KG1 (cell line): Measurements from ENCODE around the gene EPS8L1.

Experiments used
- DNase-seq: peaks from one replicate; lab custom pipeline; 2025; lab: John Stamatoyannopoulos, UW

Gene EPS8L1

GRCh38 chr19:55115446-55116065 is 39.9 kb downstream of the EPS8L1 start:
- no peak for DNase-seq

- no peak for DNase-seq
Measured at GRCh38 chr19:55116232-55116858, 40.7 kb downstream of the EPS8L1 start.

GRCh38 chr19:55116859-55117662 is 41.4 kb downstream of the EPS8L1 start, which contains the start of gene PPP1R12C:
TSS of gene PPP1R12C (minus strand) at chr19:55117637. CDS start at chr19:55117543, 94 bp downstream.
- no peak for DNase-seq

GRCh38 chr19:55117663-55118391 is 42.2 kb downstream of the EPS8L1 start:
- DNase-seq: peak; percentile 97

GRCh38 chr19:55118401-55118991 is 42.8 kb downstream of the EPS8L1 start:
- DNase-seq: no peak

GRCh38 chr19:55119053-55119452 is 43.4 kb downstream of the EPS8L1 start:
- DNase-seq: no peak

- DNase-seq: no peak
Measured at GRCh38 chr19:55131421-55131820, 55.8 kb downstream of the EPS8L1 start.

GRCh38 chr19:55132453-55133129 is 56.9 kb downstream of the EPS8L1 start:
- DNase-seq: no peak

- DNase-seq: no peak
Measured at GRCh38 chr19:55133639-55134444, 58.2 kb downstream of the EPS8L1 start.

GRCh38 chr19:55134736-55135135 is 59.1 kb downstream of the EPS8L1 start:
- DNase-seq: no peak

- no peak for DNase-seq
Measured at GRCh38 chr19:55136399-55137102, 60.9 kb downstream of the EPS8L1 start.
